Measurements from ENCODE around the gene LRTM1. TPM values are rescaled to one million over a fixed set of nuclear protein-coding genes. Genes with fewer than 3 reads are reported as not detected.

Gene LRTM1
- total RNA-seq, 1 donor = not detected

GRCh38 chr3:54918516-54918915 is 9.3 kb downstream of the LRTM1 start:
- TF ChIP-seq, protein P1, sequence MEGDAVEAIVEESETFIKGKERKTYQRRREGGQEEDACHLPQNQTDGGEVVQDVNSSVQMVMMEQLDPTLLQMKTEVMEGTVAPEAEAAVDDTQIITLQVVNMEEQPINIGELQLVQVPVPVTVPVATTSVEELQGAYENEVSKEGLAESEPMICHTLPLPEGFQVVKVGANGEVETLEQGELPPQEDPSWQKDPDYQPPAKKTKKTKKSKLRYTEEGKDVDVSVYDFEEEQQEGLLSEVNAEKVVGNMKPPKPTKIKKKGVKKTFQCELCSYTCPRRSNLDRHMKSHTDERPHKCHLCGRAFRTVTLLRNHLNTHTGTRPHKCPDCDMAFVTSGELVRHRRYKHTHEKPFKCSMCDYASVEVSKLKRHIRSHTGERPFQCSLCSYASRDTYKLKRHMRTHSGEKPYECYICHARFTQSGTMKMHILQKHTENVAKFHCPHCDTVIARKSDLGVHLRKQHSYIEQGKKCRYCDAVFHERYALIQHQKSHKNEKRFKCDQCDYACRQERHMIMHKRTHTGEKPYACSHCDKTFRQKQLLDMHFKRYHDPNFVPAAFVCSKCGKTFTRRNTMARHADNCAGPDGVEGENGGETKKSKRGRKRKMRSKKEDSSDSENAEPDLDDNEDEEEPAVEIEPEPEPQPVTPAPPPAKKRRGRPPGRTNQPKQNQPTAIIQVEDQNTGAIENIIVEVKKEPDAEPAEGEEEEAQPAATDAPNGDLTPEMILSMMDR (IDR thresholded peaks at IDR 0.05; ENCODE audit: extremely low read depth, low read depth, low read length) = no peak
- no peaks in the 10 kb centered on the region for H3K27me3 ChIP-seq (ENCODE audit: insufficient read depth, low read length)
- H3K36me3 ChIP-seq (ENCODE audit: insufficient read depth, low read length) = no peaks in the 10 kb centered on the region
- H3K9me3 ChIP-seq (ENCODE audit: low read depth, low read length) = no peaks in the 10 kb centered on the region
- H3K4me1 ChIP-seq (ENCODE audit: insufficient read depth, low read length) = peaks cover 7% of the 10 kb centered on the region
- H4K20me1 ChIP-seq (ENCODE audit: insufficient read depth, low read length) = no peaks in the 10 kb centered on the region
- H3K4me3 ChIP-seq (ENCODE audit: insufficient read depth, low read length) = no peak overlapping the region
- no peak for DNase-seq (ENCODE audit: insufficient read length, low spot score, missing footprints)
- no peak overlapping the region for H3K4me2 ChIP-seq (ENCODE audit: insufficient read depth, low read length)
- H3K27ac ChIP-seq (ENCODE audit: low read depth, low read length) = no peak overlapping the region
- H3K79me2 ChIP-seq (ENCODE audit: insufficient read depth, low read length) = no peaks in the 10 kb centered on the region
- H2AFZ ChIP-seq (ENCODE audit: low read length) = no peak overlapping the region

- no peak for DNase-seq (ENCODE audit: insufficient read length, low spot score, missing footprints)
- H3K36me3 ChIP-seq (ENCODE audit: insufficient read depth, low read length) = no peaks in the 10 kb centered on the region
- no peak overlapping the region for H3K4me3 ChIP-seq (ENCODE audit: insufficient read depth, low read length)
- TF ChIP-seq, protein P1 (IDR thresholded peaks at IDR 0.05; ENCODE audit: extremely low read depth, low read depth, low read length) = no peak
- H3K27me3 ChIP-seq (ENCODE audit: insufficient read depth, low read length) = no peaks in the 10 kb centered on the region
- H4K20me1 ChIP-seq (ENCODE audit: insufficient read depth, low read length) = no peaks in the 10 kb centered on the region
- H3K79me2 ChIP-seq (ENCODE audit: insufficient read depth, low read length) = no peaks in the 10 kb centered on the region
- H3K9me3 ChIP-seq (ENCODE audit: low read depth, low read length) = no peaks in the 10 kb centered on the region
- no peak overlapping the region for H2AFZ ChIP-seq (ENCODE audit: low read length)
- H3K4me2 ChIP-seq (ENCODE audit: insufficient read depth, low read length) = no peak overlapping the region
- H3K4me1 ChIP-seq (ENCODE audit: insufficient read depth, low read length) = peaks cover 7% of the 10 kb centered on the region
- H3K27ac ChIP-seq (ENCODE audit: low read depth, low read length) = no peak overlapping the region
Observed at GRCh38 chr3:54917862-54918261, 10.0 kb downstream of the LRTM1 start.

DNA sequence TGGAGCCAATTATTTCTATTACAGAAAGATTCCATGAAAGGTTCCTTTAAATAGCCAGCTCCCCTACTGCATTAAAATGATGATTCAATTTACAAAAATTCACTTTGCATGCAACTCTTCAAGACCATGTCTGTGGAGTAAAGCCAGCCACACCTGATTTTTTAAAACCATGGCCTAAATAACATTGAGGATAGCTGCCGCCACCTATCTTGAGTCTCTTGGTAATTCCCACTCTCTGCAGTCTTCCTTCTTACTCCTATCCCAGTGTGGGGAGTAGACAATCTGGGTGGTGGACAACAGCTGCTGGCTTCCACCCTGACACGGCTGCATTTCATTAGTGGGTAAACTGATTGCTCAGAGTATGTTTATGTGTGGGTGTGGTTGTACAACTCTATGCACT is 10.7 kb downstream of the LRTM1 start:
- Histone ChIP-seq H4K20me1 (ENCODE audit: insufficient read depth, low read length) (no peaks in the 10 kb centered on the region), H3K4me3 (ENCODE audit: insufficient read depth, low read length) (no peak overlapping the region), H3K36me3 (ENCODE audit: insufficient read depth, low read length) (no peaks in the 10 kb centered on the region), H3K9me3 (ENCODE audit: low read depth, low read length) (no peaks in the 10 kb centered on the region), H3K27ac (ENCODE audit: low read depth, low read length) (no peak overlapping the region), H3K4me2 (ENCODE audit: insufficient read depth, low read length) (no peak overlapping the region), H3K27me3 (ENCODE audit: insufficient read depth, low read length) (no peaks in the 10 kb centered on the region), H3K79me2 (ENCODE audit: insufficient read depth, low read length) (no peaks in the 10 kb centered on the region), H2AFZ (ENCODE audit: low read length) (no peak overlapping the region), H3K4me1 (ENCODE audit: insufficient read depth, low read length) (peaks cover 7% of the 10 kb centered on the region)
- TF ChIP-seq, protein P1 (IDR thresholded peaks at IDR 0.05; ENCODE audit: extremely low read depth, low read depth, low read length) = no peak
- no peak for DNase-seq (ENCODE audit: insufficient read length, low spot score, missing footprints)

- Histone ChIP-seq H3K4me2 (ENCODE audit: insufficient read depth, low read length) (no peak overlapping the region), H3K9me3 (ENCODE audit: low read depth, low read length) (no peaks in the 10 kb centered on the region), H4K20me1 (ENCODE audit: insufficient read depth, low read length) (no peaks in the 10 kb centered on the region), H3K4me3 (ENCODE audit: insufficient read depth, low read length) (no peak overlapping the region), H3K27ac (ENCODE audit: low read depth, low read length) (no peak overlapping the region), H3K27me3 (ENCODE audit: insufficient read depth, low read length) (no peaks in the 10 kb centered on the region), H3K79me2 (ENCODE audit: insufficient read depth, low read length) (no peaks in the 10 kb centered on the region), H3K36me3 (ENCODE audit: insufficient read depth, low read length) (no peaks in the 10 kb centered on the region), H2AFZ (ENCODE audit: low read length) (no peak overlapping the region), H3K4me1 (ENCODE audit: insufficient read depth, low read length) (peaks cover 7% of the 10 kb centered on the region)
- no peak for DNase-seq (ENCODE audit: insufficient read length, low spot score, missing footprints)
- TF ChIP-seq, protein P1 (IDR thresholded peaks at IDR 0.05; ENCODE audit: extremely low read depth, low read depth, low read length) = no peak
Observed at GRCh38 chr3:54916732-54917131, 11.1 kb downstream of the LRTM1 start.

Data from osteoblast (primary cell).